Peyer's patch (tissue), 4 donors: ENCODE measurements around the gene ZBTB2. TPM values are rescaled to one million over a fixed set of nuclear protein-coding genes. Genes with fewer than 3 reads are reported as not detected.
"Not testable (repeated sequence)": the region's sequence is repeated elsewhere in the genome, so short reads cannot be mapped to it uniquely, and the experiment has no call there.

Experiments used
- DNase-seq, 3 donors: peaks; one replicate each; pipeline ENCODE4 v3.0.0-alpha.2; 2017 to 2019
- H3K27ac ChIP-seq, 4 donors: fragments of 200-600 bp; sonication (generic); one replicate each; pipeline ENCODE4 v1.5.1; 2016 to 2019
- H3K27me3 ChIP-seq, 2 donors: fragments of 200-600 bp; sonication (generic); one replicate each; pipeline ENCODE4 v1.5.1; 2019
- H3K36me3 ChIP-seq, 3 donors: fragments of 200-600 bp; sonication (generic); one replicate each; pipeline ENCODE4 v1.5.1; 2016 to 2019
- H3K4me1 ChIP-seq, 4 donors: fragments of 200-600 bp; sonication (generic); one replicate each; pipeline ENCODE4 v1.5.1; 2016 to 2019
- H3K4me3 ChIP-seq, 4 donors: fragments of 200-600 bp; sonication (generic); 1 replicate in 3 of 4; 2 replicates in 1 of 4; pipeline ENCODE4 v1.5.1; 2016 to 2019; ENCODE audit warnings: mild to moderate bottlenecking in 1 of 4
- H3K9me3 ChIP-seq, 4 donors: fragments of 200-600 bp; sonication (generic); one replicate each; pipeline ENCODE4 v1.5.1; 2016 to 2019; ENCODE audit warnings: mild to moderate bottlenecking in 1 of 4
- POLR2A ChIP-seq, 2 donors: fragments of 450-650 bp; IDR thresholded peaks; one replicate each; pipeline ENCODE4 v1.5.1; 2017; ENCODE audit warnings: antibody characterized with exemption in 2 of 2, mild to moderate bottlenecking in 2 of 2, moderate library complexity in 2 of 2
- total RNA-seq, 4 donors: library from RNA; depleted of rRNA; stranded (reverse); fragments of >200 nt; gene quantifications; one replicate each; pipeline ENCODE4 v1.1.0, GENCODE V29; 2016
- TF ChIP-seq, protein P1 (sequence below), 6 experiments: fragments of 450-650 bp in 4 of 6; fragments of 200-600 bp in 2 of 6; sonication (generic) in 1 of 6; IDR thresholded peaks; one replicate each; pipeline ENCODE4 v1.5.1; 2017 to 2019; ENCODE audit warnings: antibody characterized with exemption in 6 of 6, mild to moderate bottlenecking in 3 of 6, moderate library complexity in 1 of 6

Gene ZBTB2
- total RNA-seq, 4 donors from 2014 or later: 7.3 to 12.4 (median 9.9) TPM

DNA sequence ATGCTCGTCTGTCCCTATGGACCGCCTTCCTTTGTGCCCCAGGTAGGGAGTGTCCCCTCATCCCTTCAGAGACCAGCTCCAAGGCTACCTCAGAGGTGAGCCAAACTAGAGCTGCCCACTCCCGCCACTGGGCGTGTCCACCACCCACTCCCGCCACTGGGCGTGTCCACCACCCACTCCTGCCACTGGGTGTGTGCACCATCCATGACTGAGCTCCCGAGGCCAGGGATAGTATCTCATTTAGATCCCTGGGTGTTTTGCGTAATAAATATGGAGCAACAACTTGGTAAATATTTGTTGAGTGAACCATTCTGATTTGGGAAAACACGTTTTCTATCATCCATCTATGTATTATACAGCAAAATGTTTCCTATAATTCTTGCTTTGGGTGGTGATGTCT lies 68.8 kb downstream of the ZBTB2 start:
- DNase-seq: no peak
- TF ChIP-seq, protein P1, sequence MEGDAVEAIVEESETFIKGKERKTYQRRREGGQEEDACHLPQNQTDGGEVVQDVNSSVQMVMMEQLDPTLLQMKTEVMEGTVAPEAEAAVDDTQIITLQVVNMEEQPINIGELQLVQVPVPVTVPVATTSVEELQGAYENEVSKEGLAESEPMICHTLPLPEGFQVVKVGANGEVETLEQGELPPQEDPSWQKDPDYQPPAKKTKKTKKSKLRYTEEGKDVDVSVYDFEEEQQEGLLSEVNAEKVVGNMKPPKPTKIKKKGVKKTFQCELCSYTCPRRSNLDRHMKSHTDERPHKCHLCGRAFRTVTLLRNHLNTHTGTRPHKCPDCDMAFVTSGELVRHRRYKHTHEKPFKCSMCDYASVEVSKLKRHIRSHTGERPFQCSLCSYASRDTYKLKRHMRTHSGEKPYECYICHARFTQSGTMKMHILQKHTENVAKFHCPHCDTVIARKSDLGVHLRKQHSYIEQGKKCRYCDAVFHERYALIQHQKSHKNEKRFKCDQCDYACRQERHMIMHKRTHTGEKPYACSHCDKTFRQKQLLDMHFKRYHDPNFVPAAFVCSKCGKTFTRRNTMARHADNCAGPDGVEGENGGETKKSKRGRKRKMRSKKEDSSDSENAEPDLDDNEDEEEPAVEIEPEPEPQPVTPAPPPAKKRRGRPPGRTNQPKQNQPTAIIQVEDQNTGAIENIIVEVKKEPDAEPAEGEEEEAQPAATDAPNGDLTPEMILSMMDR (IDR thresholded peaks at IDR 0.05): no peak
- TF ChIP-seq POLR2A (IDR thresholded peaks at IDR 0.05): no peak
- Histone ChIP-seq H3K9me3 (no peaks in the 10 kb centered on the region), H3K4me1 (peaks cover 0 to 22% (median 2%) of the 10 kb centered on the region in 4 donors), H3K27me3 (no peaks in the 10 kb centered on the region), H3K36me3 (no peaks in the 10 kb centered on the region), H3K4me3 (no peak overlapping the region), H3K27ac (no peak overlapping the region)

GRCh38 chr6:151321438-151321837 lies 69.9 kb downstream of the ZBTB2 start:
- Histone ChIP-seq H3K4me3 (no peak overlapping the region), H3K4me1 (peaks cover 0 to 22% (median 2%) of the 10 kb centered on the region in 4 donors), H3K27ac (no peak overlapping the region), H3K36me3 (no peaks in the 10 kb centered on the region), H3K9me3 (no peaks in the 10 kb centered on the region), H3K27me3 (no peaks in the 10 kb centered on the region)
- TF ChIP-seq, protein P1 (IDR thresholded peaks at IDR 0.05): no peak
- no peak for TF ChIP-seq POLR2A (IDR thresholded peaks at IDR 0.05)
- no peak for DNase-seq

- Histone ChIP-seq H3K27me3 (no peaks in the 10 kb centered on the region), H3K4me1 (peaks cover 0 to 14% (median 2%) of the 10 kb centered on the region in 4 donors), H3K4me3 (no peak overlapping the region), H3K27ac (no peak overlapping the region), H3K9me3 (no peaks in the 10 kb centered on the region), H3K36me3 (no peaks in the 10 kb centered on the region)
- no peak for DNase-seq
- TF ChIP-seq POLR2A (IDR thresholded peaks at IDR 0.05): no peak
- TF ChIP-seq, protein P1 (IDR thresholded peaks at IDR 0.05): no peak
These were observed 71.2 kb downstream of the ZBTB2 start for GRCh38 chr6:151320140-151320539.

DNA sequence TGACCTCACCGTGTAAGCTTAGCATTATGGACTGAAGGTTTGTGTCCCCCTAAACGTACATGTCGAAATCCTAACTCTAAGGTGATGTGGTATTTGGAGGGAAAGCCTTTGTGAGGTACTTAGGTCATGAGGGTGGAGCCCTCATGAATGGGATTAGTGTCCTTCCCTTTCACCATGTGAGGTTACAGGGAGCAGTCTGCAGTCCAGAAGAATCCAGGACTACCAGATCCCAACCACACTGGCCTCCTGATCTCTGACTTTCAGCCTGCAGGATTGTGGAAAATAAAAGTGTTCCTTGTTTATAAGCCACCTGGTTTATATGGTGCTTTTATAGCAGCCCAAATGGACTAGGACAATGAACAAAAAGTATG lies 73.4 kb downstream of the ZBTB2 start:
- TF ChIP-seq POLR2A (IDR thresholded peaks at IDR 0.05): no peak
- TF ChIP-seq, protein P1 (IDR thresholded peaks at IDR 0.05): no peak
- DNase-seq: no peak
- H3K9me3 ChIP-seq: no peaks in the 10 kb centered on the region
- H3K4me3 ChIP-seq: no peak overlapping the region
- H3K27me3 ChIP-seq: no peaks in the 10 kb centered on the region
- H3K27ac ChIP-seq: peak overlapping the region in 1 of 4 donors; percentile 54
- no peaks in the 10 kb centered on the region for H3K36me3 ChIP-seq
- no peaks in the 10 kb centered on the region for H3K4me1 ChIP-seq

- no peaks in the 10 kb centered on the region for H3K4me1 ChIP-seq
- DNase-seq: no peak
These were observed 74.0 kb downstream of the ZBTB2 start for GRCh38 chr6:151317103-151317994.

GRCh38 chr6:151315661-151316060 lies 75.7 kb downstream of the ZBTB2 start:
- H3K27me3 ChIP-seq, H3K4me1 ChIP-seq, H3K36me3 ChIP-seq, H3K9me3 ChIP-seq, H3K27ac ChIP-seq, H3K4me3 ChIP-seq, DNase-seq: not testable (repeated sequence)

More at GRCh38 chr6:151317103-151317994, 74.0 kb downstream of the ZBTB2 start:
- H3K4me3 ChIP-seq: no peak overlapping the region
- TF ChIP-seq, protein P1 (IDR thresholded peaks at IDR 0.05): no peak
- no peak for TF ChIP-seq POLR2A (IDR thresholded peaks at IDR 0.05)
- H3K27me3 ChIP-seq: no peaks in the 10 kb centered on the region
- peak overlapping the region in 1 of 4 donors; percentile 54 for H3K27ac ChIP-seq
- H3K36me3 ChIP-seq: no peaks in the 10 kb centered on the region
- H3K9me3 ChIP-seq: no peaks in the 10 kb centered on the region
